Measurements from ENCODE around the gene TPK1.
"Not testable (repeated sequence)": the region's sequence is repeated elsewhere in the genome, so short reads cannot be mapped to it uniquely, and the experiment has no call there.

TPK1 gene

DNA sequence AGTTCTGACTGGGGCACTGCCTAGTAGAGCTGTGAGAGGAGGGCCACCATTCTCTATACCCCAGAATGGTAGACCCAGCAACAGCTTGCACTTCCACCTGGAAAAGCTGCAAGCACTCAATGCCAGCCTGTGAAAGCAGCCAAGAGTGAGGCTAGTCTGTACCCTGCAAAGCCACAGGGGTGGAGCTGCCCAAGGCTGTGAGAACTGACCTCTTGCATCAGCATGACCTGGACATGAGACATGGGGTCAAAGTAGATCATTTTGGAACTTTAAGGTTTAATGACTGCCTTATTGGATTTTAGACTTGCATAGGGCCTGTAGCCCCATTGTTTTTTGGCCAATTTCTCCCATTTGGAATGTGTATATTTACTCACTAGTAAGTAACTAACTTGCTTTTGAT, 206.3 kb downstream of the TPK1 start:
- no peak for DNase-seq (ENCODE audit: low spot score)

DNA sequence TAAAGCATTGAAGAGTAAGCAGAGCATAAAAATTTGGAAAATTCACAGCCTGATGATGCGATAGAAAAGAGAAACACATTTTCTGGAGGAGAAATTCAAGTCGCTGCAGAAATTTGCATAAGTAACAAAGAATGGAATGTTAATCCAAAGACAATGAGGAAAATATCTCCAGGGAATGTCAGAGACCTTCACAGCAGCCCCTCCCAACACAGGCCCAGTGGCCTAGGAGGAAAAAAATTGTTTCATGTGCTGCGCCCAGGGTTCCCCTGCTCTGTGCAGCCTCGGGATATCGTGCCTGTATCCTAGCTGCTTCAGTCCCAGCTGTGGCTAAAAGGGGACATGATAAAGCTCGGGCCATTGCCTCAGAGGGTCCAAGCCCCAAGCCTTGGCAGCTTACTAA, 206.8 kb downstream of the TPK1 start:
- no peak for DNase-seq (ENCODE audit: low spot score)

DNA sequence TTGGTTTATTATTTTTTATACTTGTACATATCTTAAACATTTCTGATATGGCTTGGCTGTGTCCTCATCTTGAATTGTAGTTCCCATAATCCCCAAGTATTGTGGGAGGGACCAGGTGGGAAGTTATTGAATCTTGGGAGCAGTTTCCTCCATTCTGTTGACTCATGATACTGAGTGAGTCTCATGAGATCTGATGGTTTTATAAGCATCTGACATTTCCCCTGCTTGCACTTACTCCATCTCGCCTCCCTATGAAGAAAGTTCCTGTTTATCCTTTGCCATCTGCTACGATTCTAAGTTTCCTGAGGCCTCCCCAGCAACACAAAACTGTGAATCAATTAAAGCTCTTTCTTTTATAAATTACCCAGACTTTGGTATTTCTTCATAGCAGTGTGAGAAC, 207.7 kb downstream of the TPK1 start:
- no peak for DNase-seq (ENCODE audit: low spot score)

DNA sequence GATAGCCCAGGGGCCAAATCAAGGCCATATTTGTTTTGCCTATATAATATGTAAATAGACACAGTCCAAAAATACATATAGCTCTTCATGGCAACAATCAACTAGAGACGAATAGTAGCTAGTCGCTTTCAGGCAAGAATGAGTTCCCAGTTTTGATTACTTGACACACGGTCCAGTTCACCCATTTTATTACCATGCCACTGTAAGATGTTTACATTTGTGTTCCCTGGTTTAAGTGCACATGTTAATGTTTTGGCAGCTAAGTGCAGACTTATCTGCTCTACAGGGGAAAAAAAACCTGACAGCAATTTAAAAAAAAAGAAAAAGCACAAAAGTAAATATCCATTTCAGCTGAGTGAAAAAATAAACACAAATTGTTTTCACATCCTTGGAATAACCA, 213.1 kb downstream of the TPK1 start:
- no peak for DNase-seq (ENCODE audit: low spot score)

DNA sequence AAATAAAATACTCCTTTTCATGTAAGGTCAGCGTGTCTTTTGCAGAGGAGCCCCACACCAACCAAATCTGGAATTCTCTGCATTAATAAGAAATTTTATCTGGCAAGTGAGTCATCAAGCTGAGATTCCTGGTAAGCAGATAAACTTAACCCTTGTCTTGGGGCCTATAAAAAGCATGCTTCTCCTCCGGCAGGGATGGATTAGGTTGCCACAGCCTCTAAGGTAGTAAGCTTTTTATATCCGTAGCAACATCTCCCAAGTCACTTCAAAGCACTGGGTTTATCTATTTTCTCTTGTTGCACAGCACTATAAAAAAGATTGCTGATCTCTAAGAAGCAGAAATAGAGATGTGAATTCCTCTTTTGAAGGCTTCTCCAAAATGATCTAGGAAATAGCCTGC, 229.6 kb downstream of the TPK1 start:
- DNase-seq (ENCODE audit: low spot score), result no peak

DNA sequence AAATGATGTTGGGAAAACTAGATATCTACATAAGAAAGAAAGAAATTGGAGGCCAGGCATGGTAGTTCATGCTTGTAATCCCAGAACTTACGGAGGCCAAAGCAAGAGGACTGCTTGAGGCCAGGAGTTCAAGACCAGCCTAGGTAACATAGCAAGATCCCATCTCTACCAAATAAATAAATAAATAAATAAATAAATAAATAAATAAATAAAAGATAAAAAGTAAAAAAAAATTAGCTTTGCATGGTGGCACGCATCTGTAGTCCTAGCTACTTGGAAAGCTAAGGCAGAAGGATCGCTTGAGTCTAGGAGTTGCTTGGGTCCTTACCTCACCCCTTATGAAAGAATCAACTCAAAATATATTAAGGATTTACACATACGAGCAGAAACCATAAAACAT, 238.9 kb downstream of the TPK1 start:
- DNase-seq (ENCODE audit: low spot score), result no peak

DNA sequence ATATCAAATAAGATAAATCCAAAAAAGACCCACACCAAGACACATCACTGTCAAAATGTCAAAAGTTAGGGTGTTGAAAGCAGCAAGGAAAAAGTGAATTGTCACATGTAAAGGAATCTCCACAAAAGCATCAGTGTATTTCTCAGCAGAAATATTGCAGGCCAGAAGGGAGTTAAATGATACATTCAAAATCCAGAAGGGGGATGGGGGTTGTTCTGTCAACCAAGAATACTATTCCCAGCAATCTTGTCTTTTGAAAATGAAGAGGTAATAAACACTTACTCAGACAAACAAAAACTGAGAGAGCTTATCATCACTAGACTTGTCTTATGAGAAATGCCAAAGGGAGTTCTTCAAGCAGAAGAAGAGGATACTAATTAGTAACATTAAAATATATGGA, 241.3 kb downstream of the TPK1 start:
- DNase-seq (ENCODE audit: low spot score), result no peak

DNA sequence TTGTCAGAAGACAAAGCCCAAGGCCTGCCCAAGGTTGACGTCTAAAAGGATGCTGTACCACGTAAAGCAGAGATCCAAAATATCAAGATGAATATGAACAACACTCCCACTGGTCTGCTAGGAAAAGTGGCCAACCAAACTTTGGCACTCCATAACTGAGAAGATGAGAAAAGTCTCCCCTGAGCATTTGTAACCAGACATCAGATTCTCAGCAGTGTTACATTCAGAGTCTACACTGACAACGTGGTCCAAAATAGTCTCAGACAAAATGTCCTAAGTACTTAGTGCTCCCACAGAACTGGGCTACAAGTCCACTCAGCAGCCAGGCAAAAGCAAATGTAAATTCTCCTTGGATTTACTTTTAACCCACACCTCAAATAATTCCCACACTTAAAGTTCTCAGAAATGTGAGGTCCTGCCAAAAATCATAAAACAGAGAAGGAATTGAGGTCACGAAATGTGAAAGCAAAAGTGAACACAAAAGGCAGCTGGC, 247.2 kb downstream of the TPK1 start:
- no peak for DNase-seq (ENCODE audit: low spot score)

DNA sequence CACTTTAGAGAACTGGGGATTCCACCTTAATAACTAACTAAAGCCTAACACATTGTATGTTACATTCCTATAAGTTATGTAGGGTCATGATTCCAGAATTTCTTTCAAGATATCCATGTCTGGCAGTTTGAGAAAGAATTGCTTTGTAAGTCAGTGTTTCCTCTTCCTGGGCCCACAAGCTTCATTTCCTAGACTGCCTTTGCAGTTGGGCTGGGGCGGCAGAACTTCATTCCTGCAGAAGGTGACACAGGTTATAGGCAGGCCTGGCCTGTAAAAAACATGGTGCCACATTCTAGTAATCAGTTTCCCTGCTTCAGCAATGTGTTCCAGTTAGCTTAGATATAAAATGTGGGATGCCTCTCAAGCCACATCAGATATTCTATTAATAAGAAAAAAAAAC, 248.2 kb downstream of the TPK1 start:
- DNase-seq (ENCODE audit: low spot score), result no peak

DNA sequence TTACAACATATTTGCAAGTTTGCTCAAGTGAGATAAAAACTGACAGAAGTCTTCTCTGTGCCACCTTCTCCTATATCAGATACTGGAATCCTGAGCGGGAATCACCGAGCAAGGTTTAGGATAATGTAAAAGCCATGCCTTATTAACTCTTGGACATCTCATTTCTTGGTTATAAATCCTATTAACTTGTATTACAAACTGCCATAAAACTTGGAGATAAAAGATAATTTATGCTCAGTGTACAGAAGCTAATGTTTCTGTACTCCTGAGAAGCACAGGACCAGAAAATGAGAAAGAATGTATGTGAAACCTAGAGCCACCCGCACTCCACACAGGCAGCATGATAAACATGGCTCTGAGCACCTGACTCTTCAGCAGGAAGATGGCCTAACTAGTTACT, 251.1 kb downstream of the TPK1 start:
- DNase-seq (ENCODE audit: low spot score), result no peak

DNA sequence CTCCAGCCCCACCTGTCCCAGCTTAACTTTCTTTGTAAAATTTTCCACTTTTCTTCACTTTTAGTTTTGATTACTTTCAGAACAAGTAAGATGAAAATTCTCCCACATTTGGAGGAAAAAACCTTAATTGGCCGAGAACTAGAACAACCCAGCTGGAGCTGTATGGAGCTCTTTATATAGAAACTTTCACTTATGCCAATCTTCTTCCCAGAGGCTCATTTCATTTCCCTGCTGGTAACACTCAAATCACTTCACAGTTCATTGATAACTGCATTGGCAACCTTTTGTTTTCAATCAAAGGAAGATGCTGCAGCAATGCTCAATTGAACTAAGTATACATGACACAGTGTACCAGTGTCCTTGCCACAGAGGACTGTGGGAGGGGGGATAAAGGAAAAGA, 256.2 kb downstream of the TPK1 start:
- DNase-seq (ENCODE audit: low spot score), result no peak

DNA sequence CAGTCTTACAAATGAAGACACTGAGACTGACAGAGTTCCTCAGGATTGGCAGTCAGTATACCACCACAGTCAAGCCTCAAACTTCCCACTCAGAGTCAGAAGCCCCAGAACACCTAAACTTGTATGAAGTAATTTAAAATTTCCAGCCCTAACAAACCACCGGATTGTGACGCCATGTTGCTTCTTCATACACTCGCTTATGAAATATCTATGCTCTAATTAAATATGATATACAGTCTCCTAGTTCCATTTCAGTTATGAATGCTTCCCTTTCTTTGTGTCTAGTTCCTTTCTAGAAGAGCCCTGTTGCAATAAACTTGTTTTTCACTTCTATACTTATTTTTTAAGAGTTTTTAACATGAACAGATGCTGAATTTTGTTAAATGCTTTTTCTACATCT, 260.4 kb downstream of the TPK1 start:
- no peak for DNase-seq (ENCODE audit: low spot score)

DNA sequence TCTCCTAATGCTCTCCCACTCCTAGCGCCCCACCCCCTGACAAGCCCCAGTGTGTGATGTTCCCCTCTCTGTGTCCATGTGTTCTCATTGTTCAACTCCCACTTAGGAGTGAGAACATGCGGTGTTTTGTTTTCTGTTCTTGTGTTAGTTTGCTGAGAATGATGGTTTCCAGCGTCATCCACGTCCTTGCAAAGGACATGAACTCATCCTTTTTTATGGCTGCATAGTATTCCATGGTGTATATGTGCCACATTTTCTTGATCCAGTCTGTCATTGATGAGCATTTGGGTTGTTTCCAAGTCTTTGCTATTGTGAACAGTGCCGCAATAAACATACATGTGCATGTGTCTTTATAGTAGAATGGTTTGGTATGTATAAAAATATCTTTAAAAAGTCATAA, 261.1 kb downstream of the TPK1 start:
- DNase-seq (ENCODE audit: low spot score), result not testable (repeated sequence)

DNA sequence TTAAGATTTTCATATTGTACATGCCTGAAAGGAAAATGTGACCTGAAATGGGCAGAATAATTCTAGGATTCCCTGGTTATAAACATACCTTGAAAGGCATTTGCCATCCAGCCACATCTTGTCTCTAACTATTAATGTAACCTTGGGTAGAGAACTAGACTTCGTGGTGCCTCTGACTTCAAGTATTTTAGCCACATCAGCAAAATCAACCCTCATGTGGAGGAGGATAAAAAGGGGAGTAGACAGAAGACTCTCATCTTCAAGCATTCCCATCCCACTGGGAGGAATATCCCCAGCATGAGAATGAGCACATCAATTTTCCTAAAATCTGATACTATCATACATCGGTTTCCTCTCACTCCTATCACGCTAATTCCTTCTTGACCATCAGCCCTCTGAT, 267.6 kb downstream of the TPK1 start:
- DNase-seq (ENCODE audit: low spot score), result no peak

DNA sequence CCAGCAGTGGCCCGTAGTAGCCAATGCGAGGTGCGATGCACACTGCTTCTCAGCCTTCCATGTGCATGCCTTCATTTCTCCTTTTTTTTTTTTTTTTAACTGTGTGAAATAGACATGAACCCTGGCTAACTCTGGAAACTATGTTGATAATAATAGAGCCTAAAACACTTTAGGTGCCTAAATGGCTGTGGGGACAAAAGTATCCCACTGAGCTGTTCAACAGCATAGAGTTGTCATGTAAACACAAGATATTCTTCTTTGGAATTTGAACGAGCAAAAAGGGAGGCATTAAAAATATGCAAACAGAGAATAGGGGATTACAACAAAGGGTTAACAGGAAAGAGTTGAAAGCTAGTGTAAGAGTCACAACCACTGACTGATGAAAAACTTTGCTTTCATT, 270.3 kb downstream of the TPK1 start:
- no peak for DNase-seq (ENCODE audit: low spot score)

DNA sequence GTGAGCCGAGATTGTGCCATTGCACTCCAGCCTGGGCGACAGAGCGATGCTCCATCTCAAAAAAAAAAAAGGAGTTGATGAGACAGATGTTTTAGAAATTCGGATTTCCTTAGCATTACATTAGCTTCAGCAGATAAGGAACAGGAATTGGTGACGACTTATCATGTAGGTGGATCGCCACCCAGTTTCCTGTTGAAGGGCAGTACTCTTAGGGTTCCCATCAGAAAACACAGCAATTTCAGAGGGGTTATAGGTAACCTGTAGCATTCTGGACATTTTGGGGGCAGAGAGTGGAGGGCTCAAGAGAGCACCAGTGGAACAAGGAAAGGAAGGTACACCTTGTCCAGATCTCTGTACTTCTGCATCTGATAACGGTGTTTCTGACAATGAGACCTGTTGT, 286.0 kb downstream of the TPK1 start:
- DNase-seq (ENCODE audit: low spot score), result no peak

DNA sequence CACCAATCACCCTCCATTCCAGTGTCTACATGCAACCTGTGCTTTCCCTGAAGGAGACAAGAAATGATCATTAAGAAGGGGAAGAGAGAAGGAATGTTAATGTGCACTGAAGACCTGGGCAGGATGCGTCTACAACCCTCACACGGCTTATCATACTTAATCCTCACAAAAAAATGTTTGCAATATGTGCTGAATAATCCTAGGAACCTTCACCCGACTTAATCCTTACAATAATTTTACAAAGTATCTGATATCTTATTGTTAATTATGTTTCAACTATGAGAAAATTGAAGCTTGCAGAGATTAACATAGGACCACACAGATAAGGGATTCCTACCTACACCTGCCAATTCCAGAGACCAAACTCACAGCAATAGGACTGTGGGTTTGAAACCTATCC, 287.3 kb downstream of the TPK1 start:
- no peak for DNase-seq (ENCODE audit: low spot score)

DNA sequence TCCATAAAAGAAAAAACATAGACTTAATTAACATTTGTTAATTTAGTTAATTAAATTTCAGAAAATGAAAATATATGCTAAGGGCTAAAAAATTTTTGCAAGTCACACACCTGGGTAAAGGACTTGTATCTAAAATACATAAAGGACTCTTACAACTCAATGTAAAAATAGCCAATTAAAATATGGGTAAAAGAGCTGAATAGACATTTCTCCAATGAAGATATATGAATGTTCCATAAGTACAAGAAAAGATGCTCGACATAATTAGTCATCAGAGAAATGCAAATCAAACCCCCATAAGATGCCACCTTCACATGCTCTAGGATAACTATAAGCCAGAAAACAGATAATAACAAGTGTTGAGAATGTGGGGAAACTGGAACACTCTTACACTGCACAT, 288.0 kb downstream of the TPK1 start:
- no peak for DNase-seq (ENCODE audit: low spot score)

DNA sequence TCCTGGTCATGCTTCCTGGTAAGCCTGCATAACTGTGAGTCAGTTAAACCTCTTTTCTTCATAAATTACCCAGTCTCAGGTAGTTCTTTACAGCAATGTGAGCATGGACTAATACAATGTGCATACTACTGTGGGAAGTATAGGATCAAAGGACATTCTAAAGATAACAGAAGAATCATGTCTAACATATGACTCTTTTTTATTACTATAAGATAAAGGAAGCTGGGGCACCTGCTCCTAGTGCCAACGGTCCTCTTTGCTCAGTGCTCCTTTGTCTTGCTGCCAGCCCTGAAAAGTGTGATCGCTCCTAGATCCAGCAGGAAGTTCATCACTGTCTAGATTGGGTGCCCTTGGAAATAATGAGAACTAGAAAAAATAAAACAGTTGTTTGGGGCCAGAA, 289.1 kb downstream of the TPK1 start:
- no peak for DNase-seq (ENCODE audit: low spot score)

DNA sequence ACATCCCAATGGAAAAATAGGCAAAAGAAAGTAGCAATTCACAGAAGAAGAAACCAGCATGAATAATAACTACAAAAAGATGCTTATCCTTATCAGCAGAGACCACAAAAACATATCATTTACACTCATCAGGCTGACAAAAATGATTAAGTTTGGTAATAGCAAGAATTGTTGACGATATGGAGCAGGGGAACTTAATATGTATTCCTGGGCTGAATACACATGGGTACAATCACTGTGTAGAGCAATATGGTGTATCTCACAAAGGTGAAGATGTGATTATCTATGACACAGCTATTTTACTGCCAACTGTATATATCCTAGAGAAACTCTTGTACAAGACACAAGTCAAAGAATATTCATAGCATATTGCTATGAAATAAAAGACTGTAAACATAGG, 290.5 kb downstream of the TPK1 start:
- DNase-seq (ENCODE audit: low spot score), result no peak

DNA sequence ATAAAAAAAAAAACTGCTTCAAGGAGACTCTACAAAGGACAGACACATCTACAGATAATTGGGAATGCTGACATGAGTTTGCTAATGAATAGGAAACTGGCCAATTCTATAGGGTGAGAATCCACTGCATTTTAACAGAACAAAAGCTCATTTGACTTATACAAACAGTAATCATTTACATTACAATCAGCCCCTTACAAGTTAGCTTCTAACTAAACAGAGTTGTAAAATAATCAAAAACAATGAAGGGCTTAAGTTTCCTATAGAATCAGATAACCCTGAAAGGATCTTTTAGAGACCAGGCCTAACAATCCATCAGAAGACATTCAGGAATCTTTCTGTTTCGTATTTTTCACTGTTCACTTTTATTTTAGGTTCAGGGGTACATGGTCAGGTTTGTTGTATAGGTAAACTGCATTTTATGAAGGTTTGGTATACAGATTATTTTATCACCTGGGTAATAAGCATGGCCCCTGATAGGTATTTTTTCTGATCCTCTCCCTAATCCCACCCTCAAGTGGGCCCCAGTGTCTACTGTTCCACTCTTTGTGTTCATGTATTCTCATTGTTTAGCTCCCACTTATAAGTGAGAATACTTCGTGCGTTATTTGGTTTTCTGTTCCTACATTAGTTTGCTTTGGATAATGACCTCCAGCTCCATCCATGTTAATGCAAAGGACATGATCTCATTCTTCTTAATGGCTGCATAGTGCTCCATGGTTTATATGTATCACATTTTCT, 301.0 kb downstream of the TPK1 start:
- no peak for DNase-seq (ENCODE audit: low spot score)

DNA sequence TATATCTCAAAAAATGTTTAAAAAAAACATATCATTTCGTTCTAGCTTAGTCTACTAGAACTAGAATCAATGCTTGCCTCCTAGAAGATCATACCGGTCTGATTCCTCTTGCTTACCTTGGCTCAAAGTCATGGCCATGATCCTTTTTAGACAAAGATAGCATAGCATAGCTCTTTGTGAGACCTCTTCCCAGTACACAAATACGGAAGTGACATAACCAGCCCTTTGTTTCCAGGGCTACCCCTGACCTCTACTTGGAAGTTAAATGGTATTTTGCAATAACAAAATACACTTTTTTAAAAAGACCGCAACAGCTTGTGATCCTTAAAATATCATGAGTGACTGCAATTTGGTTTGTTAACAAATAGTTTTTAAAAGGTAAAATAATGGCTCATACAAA, 301.7 kb downstream of the TPK1 start:
- no peak for DNase-seq (ENCODE audit: low spot score)

DNA sequence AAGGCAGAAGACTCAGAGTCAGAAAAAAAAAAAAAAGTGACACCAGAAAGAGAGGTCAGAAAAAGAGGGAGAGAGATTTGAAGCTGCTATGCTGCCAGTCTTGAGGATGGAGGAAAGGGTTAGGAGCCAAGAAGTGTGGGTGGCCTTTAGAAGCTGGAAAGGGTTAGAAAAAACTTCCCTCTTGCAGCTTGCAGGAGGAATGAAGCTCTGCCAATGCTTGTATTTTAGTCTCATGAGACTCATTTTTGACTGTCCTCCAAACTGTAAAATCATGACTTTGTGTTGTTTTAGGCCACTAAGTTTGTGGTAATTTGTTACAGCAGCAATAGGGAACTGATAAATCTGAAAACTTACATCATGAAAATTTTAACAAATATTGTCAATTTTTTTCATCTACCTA, 304.7 kb downstream of the TPK1 start:
- DNase-seq (ENCODE audit: low spot score), result no peak

DNA sequence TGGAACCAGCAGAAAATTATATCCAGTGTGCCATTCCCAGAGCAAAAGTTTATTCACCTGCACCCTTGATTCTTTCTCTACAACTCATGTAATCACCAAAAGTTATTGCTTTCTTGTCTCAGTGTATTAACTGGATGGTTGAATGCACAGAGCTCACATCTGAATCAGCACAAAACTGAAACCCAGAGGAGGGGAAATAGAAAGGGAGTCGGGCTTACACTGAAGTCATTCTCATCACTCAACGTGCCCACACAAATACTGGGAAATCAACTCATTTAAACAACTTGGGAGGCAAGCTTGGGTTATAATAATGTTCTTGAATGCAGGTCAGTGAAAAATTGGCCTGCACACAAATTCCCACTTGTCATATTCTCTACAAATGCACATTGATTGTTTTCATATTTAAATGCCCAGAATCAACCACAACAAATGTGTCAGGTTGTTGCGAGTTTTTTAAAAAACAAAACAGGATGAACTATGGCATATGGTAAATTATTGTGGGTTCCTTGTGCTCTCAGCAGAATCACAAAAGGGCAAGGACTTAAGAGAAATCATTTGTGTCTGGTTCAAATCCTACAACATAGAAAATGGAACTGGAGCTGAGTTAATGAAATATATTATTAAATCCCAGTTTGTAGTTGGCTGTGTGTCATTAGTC, 306.5 kb downstream of the TPK1 start:
- DNase-seq (ENCODE audit: low spot score), result no peak

Measured in HuH-7.5 (cell line).